RWPE1 (cell line): ENCODE measurements around the gene CDH12.
A peak's percentile ranks its signal among the peaks of the same experiment; 100 is the strongest.

Experiments
- CTCF ChIA-PET: fragments of 350-600 bp; sonication (Branson Sonifier 250); formaldehyde crosslinking; extraction: SDS; loops from one replicate; lab custom pipeline; 2021; lab: Yijun Ruan, JAX
- POLR2A ChIA-PET: fragments of 400-600 bp; formaldehyde crosslinking; extraction: SDS; loops from one replicate; lab custom pipeline; 2020; ENCODE audit warnings: antibody characterized with exemption; ENCODE audit not compliant: low non-redundant PET; lab: Yijun Ruan, JAX
- DNase-seq: peaks from one replicate; pipeline ENCODE4 v3.0.0; 2012; ENCODE audit warnings: low spot score
- H3K27ac ChIP-seq: fragments of 450-650 bp; 2 replicates; pipeline ENCODE4 v1.5.1; 2017
- TF ChIP-seq, protein P1 (sequence below): fragments of 450-650 bp; conservative IDR thresholded peaks from 2 replicates; pipeline ENCODE4 v1.5.1; 2017; ENCODE audit warnings: low read depth, mild to moderate bottlenecking

The CDH12 gene

DNA sequence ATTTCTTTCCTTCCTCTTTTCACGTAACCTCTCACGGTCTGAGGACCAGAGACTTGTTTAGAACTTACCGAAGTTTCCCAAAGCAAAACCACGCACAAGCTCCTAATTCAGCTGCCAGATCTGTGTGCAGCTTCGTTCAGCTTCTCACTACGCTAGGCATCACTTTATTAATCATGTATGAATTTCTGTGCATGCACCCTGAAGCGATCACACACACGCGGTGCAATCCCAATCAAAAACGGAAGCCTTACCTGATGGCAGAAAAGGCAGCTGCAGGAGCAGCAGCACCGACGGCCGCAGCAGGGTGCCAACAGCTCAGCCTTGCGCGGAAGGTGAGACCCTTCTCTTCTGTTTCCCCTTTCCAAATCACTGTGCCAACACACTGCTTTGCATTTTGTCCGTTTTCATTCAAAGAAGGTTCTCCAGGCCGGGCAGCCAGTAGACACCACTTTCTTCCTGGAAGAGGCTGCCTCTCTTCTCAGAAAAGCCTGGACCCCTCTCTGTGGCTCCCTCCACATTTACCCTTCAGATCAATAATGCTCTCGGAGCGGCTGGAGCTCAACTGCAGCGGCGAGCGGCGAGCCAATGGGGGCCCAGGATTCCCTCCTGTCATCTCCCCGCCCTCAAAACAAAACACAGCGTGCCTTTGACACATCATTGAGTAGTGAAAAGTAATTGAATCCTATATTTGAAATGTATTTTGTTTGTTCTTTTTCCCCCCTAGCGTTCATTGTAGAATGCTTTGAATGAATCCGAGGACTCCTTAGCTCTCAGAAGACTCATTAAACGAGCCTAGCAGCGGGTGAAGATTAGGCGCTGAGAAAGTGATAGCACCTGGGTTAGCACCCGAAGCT is at the start of gene CDH12:
Gene CDH12, minus strand, starts transcription at position 538 of the 854 bp plus-strand sequence.
- TF ChIP-seq, protein P1, sequence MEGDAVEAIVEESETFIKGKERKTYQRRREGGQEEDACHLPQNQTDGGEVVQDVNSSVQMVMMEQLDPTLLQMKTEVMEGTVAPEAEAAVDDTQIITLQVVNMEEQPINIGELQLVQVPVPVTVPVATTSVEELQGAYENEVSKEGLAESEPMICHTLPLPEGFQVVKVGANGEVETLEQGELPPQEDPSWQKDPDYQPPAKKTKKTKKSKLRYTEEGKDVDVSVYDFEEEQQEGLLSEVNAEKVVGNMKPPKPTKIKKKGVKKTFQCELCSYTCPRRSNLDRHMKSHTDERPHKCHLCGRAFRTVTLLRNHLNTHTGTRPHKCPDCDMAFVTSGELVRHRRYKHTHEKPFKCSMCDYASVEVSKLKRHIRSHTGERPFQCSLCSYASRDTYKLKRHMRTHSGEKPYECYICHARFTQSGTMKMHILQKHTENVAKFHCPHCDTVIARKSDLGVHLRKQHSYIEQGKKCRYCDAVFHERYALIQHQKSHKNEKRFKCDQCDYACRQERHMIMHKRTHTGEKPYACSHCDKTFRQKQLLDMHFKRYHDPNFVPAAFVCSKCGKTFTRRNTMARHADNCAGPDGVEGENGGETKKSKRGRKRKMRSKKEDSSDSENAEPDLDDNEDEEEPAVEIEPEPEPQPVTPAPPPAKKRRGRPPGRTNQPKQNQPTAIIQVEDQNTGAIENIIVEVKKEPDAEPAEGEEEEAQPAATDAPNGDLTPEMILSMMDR, result peak; percentile 11; the same call in 1 of the 2 replicates
- ChIA-PET POLR2A (no interaction called here), CTCF (no interaction called here)
- no peak within 1 kb of the TSS for H3K27ac ChIP-seq
- DNase-seq, result peak; percentile 21

DNA sequence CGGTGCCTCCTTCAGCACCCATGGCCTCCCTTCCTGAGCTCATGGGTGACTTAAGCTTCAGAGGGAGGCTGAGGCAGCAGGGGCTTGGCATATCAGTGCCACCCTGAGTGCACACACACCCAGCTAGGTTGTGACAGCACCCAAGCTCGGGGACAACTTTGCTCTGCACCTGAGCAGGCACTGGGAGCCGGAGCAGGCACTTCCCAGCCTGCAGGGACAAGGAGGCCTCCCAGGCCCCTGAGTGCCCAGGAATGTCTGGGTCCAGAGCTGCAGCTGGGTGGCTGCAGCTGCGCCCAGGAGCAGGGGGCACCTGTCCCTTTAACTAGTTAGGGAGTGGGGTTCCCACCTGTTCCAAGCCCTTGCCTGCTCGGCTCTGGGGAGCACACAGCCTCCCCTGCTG is 48.7 kb upstream of the CDH12 start:
- TF ChIP-seq, protein P1, result no peak
- no peak for DNase-seq
- ChIA-PET POLR2A (no interaction called here), CTCF (no interaction called here)
- no peak overlapping the region for H3K27ac ChIP-seq

DNA sequence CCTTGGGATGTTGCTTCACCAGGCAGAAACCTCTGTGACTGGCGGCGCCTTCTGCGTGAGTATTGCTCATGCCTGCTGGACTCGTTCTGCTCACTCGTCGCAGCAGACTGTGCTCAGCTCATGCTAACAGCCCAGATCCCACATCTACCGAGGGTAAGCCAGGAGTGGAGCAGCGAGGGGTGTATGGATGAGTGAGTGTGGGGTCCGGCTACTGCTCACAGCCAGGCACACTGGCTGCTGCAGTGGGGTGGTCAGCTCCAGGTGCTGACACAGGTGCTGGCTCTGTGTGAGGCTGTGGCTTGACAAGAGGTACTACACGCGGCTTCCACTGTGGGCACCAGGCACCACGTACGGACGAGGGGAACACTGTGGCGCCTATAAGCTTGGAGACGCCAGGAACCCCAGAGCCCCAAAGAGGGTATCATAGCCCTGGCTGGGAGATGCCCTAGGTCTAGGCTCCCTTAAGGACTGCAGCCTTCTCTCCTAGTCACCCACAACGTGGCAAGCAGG is 47.7 kb upstream of the CDH12 start:
- no peak overlapping the region for H3K27ac ChIP-seq
- CTCF ChIA-PET, result interaction anchor here (0.6 kb wide), 1 partner anchor 245 kb away, joined by 3 read pairs; no protein-coding TSS in a partner anchor
- TF ChIP-seq, protein P1, result no peak
- no peak for DNase-seq
- POLR2A ChIA-PET, result no interaction called here

DNA sequence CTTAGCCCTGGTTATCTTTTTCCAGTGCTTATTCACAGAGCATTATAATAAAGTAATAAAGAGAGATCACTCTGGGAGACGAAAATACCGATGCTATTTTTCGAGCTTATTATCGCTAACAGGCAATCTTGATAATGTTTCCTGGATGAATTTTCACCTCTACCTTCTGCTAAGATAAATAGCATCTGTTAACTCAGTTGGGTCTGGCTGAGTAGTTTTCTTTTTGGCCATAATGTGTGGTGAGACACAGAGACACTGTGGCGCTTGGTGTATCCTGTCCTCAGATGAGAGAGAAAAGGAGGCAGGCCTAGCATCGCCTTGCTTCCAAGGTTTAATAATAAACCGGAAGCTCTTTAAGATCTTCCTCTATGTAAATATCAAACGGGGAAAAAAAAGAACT is 46.2 kb upstream of the CDH12 start:
- DNase-seq, result no peak
- TF ChIP-seq, protein P1, result no peak
- CTCF ChIA-PET, result interaction anchor here (0.6 kb wide), 1 partner anchor 195 kb away, joined by 3 read pairs; no protein-coding TSS in a partner anchor
- POLR2A ChIA-PET, result no interaction called here
- no peak overlapping the region for H3K27ac ChIP-seq

DNA sequence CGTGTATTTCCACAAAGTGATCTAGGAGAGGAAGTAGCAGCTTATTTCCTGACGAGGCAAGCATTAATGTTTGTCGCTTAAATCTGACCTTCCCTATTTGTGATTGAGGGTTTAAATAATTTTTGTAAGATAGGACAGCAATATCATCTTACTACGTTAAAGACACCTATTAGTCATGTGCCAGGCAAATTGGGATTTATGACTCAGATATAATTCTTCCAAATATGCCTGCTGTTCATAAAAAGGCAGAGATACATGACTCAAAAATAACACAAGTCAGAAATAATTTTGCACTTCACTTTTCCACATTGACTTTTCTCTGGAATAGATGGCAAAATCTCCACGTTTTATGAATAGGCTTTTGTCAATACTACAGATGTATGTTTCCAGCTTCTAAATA is 43.0 kb upstream of the CDH12 start:
- H3K27ac ChIP-seq, result no peak overlapping the region
- ChIA-PET CTCF (no interaction called here), POLR2A (no interaction called here)
- TF ChIP-seq, protein P1, result no peak
- peak; percentile 29 for DNase-seq

DNA sequence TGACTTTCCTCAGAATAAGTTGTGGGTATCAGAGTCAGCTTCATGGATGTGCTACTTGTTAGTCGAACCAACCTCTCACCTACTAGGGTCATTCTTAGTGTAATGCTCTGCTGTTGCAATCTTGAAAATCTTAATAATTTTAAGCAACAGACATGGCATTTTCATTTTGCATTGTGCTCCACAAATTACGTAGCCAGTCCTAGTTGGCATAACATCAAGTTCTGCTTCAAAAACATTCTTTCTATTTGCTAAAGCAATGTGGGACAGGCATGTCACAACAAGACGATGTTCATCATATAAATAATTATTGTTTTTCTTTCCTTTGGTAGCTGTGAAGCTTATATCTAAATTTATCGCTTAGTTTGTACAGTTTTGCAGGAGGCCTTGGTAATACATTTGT is 39.3 kb upstream of the CDH12 start:
- TF ChIP-seq, protein P1, result no peak
- POLR2A ChIA-PET, result no interaction called here
- CTCF ChIA-PET, result no interaction called here
- no peak overlapping the region for H3K27ac ChIP-seq
- peak; percentile 6 for DNase-seq
